Amniotic stem cell (primary cell): ENCODE results near the gene COPG1.
A peak's percentile ranks its signal among the peaks of the same experiment; 100 is the strongest.
"Not testable (repeated sequence)": the region's sequence is repeated elsewhere in the genome, so short reads cannot be mapped to it uniquely, and the experiment has no call there.

Source experiments
- DNase-seq: peaks from one replicate; lab custom pipeline; 2025; lab: John Stamatoyannopoulos, UW

Gene COPG1

DNA sequence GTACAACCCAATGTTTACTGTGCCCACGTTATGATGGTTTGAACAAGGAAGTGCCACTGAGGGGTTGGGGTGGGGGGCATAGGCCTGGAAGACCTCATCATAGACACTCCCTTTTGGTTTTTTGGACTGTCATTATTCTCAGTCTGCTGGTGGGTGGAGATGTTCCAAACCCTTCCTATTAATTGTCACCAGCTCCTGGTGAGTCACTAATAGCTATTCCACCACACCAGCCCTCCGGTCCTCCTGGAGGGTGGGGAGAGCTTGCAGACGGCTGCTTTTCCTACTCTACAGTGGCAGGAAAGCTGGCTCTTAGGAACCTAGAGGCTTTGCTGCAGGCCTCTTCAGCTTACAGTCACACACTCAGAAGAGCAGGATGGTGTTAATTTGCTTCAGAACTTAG lies 9.0 kb upstream of the COPG1 start:
- no peak for DNase-seq

DNA sequence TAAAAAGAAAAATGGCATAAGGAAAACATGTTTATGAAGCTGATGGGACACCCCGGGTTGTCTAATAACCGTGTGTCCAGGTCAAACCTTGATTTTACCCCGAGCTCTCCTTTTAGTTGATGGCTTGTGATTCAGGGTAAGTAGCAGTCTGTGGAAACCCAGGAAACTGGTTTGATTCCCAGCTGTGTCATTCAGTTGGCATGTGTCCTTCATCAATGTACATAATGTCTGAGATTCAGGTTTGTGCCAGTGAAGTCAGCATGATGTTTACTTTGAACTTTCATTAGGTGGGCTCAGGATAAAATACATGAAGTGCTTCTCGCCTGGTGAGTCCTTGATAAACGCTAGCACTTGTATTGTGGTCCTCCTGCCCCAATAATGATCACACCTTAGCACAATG lies 4.3 kb upstream of the COPG1 start:
- no peak for DNase-seq

DNA sequence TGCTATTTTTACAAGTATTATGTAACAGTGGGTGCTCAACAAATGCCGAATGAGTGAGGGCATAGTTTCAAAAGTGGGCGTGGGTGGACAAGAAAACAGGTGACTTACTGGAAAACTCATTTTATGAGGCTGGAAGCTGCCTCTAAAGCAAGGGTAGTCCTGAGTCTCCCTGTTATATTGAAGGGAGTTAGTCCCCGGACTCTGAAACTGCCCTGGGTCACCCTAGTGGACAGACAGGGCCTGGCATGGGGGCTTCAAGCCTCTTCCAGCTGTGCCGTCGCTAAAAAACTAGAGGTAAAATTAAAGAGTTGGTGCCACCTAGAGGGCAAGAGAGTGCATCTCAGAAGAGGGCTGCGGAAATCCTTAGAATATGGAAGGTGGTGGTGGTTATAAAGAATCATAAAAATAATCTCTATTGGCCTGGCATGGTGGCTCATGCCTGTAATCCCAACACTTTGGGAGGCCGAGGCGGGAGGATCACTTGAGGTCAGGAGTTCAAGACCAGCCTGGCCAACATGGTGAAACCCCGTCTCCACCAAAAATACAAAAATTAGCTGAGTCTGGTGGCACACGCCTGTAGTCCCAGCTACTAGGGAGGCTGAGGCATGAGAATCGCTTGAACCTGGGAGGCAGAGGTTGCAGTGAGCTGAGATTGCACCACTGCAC lies 3.6 kb upstream of the COPG1 start:
- peak; percentile 87 for DNase-seq

DNA sequence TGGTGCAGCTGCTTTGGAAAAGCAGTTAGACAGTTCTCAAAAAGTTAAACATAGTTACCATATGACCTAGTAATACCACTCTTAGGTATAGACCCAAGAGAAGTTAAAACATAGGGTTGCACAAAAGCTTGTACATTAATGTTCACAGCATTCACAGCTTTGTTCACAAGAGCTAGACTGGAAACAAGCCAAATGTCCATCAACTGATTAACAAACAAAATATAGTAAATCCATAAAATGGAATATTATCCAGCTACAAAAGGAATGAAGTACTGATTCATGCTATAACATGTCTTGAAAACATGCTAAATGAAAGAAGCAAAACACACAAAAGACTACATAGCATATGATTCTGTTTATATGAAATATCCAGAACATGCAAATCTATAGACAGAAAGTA lies 2.8 kb upstream of the COPG1 start:
- DNase-seq, result no peak

DNA sequence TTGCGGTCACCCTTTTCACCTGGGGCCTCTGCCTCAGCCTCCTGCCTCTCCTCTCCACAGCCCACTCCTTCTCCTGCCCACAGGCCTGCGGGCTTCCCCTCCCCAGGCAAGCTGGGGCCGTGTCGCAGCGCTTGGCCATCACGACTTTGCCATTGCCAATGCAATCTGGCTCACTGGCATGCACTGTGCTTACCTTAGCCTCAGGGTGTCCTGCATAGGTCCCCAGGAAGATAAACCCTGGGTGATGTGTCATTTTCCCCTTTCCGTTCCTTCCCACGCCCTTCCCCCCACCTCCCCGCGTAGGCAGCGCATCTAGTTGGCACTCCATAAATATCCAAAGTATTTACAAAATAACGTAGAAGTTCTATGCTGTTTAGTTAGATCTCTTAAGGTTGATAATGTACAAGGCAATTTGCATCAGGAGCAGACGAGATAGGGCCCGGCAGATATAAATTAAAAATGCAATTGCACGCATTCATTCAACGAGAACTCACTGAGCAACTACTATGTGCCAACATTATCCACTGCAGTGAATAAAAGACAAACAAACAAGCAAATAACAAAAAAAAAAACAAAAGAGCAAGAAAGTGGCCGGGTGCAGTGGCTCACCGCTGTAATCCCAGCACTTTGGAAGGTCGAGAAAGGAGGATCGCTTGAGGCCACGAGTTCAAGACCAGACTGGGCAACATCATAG lies 973 bp upstream of the COPG1 start:
- no peak for DNase-seq

DNA sequence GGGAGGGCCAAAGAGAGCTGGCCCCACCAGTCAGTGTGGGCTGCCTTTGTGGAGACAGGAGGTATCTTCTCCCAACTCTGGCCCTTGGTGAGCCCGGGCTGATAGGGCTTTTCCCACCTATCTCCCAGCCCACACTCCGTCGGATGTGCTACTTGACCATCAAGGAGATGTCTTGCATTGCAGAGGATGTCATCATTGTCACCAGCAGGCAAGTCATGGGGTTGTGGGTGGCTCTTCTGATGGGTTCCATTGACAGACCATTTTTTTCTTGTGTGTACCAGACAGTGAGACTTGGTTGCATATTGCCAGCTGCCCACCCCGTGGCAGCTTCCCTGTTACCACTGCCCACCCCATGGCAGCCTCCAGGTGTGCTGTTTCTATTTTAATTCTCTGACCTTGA lies 3.3 kb downstream of the COPG1 start:
- DNase-seq, result no peak

DNA sequence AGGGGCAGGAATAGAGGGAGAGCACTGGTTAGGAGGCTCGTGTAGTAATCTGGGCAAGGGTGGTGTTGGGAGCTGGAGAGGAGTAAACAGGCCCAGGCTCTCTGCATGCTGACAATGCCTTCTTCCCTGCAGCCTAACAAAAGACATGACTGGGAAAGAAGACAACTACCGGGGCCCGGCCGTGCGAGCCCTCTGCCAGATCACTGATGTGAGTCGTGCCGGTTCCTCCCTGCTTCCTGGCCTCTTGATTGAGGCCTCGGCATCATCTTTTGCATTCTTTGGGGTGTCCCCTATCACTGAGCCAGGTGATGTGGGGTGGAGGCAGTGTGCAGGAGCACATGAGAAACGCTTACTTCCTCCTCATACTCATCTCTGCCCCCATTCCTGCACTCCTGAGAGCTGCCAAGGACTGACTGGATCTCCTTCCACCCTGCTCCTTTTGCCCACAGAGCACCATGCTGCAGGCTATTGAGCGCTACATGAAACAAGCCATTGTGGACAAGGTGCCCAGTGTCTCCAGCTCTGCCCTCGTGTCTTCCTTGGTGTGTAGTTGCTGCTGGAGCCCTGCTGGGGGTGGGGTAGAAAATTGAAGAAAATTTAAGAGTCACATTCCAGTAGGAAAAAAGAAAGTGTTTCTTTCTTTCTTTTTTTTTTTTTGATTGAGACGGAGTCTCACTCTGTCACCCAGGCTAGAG lies 5.3 kb downstream of the COPG1 start:
- no peak for DNase-seq

DNA sequence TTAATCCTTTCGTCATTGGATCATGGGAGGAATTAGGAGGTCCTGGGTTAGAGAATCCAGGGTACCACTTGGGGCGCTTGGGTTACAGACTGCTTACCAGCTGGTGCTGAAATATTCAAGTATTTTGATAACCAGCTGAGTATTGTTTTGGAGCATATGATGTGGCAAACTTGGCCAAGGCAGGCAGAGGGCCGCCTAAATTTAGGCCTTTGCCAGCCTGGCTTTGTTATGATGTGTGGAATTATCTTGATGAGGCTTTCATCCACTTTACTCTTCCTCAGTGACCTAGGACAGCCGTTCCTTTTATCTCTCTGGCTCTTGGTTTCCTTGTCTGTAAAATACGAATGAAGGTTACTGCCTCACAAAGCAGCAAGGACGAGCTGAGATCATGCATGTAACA lies 6.9 kb downstream of the COPG1 start:
- no peak for DNase-seq

DNA sequence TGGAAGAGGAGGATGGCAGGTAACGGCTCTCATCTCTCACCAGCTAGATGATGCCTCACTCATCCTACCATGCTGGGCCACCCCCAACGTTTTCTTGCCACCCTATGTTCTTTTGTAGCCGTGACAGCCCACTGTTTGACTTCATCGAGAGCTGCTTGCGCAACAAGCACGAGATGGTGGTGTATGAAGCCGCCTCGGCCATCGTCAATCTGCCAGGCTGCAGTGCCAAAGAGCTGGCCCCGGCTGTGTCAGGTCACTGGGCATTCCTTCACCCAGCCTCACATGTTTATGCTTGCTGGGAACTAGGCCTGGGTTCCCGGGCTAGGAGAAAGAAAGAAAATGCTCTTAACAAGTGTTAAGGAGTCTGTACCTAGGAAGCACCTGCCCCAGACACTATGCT lies 8.2 kb downstream of the COPG1 start:
- no peak for DNase-seq

DNA sequence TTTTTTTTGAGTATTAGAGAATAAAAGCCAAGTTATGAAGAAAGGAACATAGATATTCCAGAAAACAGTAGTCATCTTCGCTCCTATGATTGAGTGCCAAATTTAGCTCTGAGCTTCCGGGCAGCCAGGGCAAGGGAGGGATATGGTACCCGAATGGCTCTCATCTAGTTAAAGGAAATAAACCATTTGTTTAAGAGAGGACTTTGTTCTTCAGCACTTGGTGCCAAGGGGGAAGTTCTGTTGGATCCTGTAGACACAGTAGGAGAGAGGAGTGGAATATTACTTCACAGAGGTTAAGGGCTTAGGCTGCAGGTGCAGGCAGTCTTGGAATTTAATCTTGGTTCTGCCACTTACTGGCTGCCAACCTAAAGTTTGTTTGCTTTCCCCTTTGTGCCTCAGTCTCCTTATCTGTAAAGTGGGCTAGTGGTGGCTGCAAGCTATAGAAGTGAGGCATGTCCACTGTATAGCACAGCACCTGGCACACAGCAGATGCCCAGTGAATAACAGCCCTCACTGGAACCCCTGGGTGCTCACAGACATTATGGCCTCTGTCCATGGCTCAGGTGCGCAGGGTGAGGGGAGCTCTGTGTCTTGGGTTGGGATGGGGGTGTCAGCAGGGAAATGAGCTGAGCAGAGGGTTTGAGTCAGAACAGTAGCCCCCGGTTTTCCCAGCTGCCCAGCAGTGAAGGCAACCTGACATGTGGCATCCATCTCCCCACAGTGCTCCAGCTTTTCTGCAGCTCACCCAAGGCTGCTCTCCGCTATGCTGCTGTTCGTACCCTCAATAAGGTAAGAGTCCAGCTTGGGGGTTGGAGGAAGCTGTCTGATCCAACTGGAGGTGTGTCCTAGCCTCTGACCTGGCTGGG lies 10.4 kb downstream of the COPG1 start:
- no peak for DNase-seq

DNA sequence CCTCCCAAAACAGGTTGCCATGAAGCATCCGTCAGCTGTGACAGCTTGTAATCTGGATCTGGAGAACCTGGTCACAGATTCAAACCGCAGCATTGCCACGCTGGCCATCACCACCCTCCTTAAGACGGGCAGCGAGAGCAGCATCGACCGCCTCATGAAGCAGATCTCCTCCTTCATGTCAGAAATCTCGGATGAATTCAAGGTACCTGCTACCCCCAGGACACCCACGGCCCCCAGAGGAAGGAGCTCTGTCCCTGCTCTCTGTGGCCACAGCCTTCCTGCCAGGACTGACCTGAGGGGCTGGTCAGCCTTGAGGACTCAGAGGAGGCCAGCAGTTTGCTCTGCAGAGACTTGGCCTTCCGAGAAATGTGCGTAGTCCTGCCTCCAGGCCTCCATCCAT lies 11.2 kb downstream of the COPG1 start:
- no peak for DNase-seq

DNA sequence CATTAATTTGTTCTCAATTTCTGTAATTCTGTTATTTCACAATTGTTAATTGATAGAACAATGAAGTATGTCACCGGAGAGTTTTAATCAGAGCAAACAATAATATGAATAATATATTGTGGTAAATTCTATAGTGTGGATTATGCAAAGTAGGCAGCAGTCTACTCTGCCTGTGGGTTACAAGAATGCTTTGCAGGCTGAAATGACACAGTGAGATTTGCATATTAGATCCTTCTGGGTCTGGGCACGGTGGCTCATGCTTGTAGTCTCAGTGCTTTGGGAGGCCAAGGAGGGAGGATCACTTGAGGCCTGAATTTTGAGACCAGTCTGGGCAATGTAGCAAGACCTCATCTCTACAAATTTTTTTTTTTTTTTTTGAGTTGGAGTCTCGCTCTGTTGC lies 12.5 kb downstream of the COPG1 start:
- DNase-seq, result no peak

DNA sequence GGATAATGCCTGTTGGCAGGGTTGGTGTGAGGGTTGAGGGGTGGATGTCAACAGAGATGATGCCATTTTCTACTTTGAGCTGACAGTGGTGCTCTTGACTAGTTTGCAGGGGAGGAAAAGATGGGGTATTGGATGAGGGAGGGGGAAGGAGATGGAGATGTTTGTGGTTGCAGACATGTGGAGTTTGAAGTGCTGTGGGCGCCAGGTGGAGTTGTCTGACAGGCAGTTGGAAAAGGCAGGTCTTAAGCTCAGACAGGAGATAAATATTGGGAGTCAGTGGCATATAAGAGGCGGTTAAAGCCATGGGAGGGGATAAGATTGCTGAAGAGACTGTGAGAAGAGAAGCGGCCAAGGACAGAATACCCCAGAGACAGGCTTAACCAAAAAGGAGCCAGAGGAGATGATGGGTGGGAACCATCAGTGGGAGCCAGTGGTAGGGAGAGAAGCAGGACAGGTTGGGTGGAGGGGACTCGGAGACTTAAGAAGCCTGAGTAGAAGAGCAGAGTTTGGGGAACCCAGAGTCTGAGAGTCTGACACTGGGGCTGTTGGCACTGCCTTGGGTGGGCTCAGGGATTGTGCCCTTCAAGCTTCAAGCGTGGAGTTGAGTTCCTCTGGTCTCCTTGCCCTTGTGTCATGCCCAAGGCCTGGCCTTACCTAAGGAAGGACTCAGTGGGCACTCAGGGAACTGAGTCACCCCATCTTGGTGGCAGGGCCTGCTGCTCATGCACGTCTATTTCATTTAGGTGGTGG lies 13.9 kb downstream of the COPG1 start:
- DNase-seq, result no peak

DNA sequence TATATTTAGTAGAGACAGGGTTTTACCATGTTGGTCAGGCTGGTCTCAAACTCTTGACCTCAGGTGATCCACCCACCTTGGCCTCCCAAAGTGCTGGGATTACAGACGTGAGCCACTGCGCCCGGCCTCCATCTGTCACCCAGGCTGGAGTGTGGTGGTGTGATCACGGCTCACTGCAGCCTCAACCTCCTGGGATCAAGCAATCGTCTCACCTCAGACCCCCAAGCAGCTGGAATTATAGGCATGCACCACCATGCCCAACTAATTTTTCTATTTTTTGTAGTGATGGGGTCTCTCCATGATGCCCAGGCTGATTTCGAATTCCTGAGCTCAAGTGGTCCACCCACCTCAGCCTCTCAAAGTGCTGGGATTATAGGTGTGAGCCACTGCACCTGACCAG lies 15.6 kb downstream of the COPG1 start:
- DNase-seq, result not testable (repeated sequence)

DNA sequence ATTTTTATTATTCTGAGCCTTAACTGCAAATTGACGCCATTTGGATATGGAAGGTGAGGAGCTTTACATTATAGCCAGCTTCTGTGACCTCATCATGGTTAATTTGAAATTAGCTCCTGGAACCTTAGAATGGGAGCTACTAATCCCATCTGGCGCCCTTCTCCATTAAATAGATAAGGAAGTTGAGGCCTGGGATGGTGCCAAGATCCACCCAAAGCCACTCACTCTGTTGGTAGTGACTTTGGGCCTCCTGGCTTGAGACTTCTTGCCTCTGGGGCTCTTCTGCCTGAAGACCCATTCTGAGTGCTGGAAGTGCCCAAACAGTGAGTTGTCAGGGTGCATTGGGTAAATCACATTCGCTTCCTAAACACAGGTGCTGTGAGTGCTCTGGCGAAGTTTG lies 17.2 kb downstream of the COPG1 start:
- no peak for DNase-seq

DNA sequence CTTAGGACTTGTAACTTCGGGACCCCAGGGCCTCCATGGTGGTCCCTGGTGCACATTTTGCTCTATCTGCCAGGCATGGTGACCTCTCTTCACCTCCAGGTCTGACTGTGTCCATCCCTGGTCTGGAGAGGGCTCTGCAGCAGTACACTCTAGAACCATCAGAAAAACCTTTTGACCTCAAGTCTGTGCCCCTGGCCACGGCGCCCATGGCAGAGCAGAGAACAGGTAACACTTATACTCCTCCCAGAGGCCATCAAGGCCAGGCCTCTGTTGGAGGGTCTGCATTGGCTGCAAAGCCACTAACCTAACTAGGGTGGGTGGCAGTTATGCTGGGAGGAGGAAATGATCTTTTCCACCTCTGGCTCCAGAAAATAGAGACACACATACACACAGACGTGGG lies 19.0 kb downstream of the COPG1 start:
- no peak for DNase-seq

DNA sequence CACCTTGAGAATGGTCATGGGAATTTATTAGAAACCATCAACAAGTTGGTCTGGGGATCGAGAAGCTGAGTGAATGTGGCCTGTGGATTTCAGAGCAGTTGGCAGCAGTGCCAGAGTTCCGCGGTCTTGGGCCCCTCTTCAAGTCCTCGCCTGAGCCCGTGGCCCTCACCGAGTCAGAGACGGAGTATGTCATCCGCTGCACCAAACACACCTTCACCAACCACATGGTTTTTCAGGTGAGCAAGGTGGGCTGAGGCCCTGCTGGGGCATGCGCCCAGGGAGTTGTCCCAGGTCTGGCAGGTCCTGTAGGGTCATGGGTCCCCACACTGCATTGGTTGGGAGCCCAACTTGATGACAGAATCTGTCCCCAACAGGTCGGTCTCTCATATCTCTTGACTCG lies 22.3 kb downstream of the COPG1 start:
- DNase-seq, result no peak

DNA sequence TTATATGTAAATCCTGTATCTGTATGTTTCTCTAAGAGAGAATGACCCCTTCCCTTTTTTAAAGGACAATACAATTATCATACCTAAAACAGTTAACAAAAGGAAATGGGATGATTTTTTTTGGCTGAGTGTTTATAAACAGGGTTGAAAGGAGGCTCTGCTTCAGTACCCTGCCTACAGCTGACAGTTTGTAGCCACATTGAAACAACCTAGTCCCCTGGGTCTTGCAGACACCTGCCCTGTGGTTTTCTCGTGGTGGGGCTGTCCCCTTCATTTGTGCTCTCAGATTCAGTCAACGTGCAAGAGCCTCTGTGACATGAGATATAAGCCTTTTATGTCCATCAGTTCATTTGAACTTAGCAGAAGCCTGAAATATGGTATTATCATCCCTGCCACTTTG lies 27.0 kb downstream of the COPG1 start:
- DNase-seq, result no peak

DNA sequence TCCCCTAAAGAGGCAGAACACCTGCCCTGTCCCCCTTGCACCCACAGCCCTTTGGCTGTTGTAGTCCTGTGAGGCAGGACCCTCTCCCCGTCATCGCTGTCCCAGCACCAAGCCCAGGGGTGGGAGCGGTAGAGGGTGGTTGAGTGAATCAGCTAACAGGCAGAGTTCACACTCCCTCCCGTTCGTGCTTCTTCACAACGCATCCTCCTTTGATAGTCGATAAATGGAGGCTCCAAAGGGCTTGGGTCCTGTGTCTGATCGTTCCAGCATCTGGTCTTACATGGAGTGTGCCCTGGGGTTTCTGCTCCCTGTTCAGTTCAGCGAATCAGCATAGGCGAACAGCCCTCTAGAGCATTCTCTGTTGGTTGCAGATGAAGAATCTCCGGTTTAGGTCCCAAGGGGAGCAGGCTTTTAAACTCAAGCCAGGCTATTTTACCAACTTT lies 28.4 kb downstream of the COPG1 start:
- no peak for DNase-seq

DNA sequence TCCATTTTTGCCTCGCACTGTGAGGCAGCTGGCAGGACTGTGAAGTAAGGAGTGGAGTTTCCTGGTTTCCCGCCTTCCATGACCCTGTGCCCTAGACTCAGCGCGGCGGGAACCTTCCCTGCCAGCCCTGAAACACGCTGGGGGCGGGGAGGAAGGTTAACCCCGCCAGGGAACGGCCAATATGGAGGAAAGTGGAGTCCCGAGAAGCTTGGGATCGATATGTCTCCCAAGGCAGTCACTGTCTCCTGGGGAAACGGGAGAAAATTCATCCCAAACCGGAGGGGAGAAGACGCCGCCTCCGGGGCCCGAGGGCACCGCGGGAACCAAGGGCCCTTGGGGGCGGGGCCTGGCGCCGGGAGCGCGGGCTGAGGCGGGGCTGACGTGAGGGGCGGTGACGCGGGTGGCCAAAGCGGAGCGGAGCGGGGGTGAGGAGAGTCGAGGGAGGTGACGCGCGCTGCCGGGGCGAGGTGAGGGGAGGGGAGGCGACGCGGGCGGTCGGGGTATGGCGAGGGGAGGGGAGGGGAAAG lies 29.1 kb downstream of the COPG1 start, which contains the start of gene HMCES:
Gene HMCES (plus strand): TSS at position 432 of the 527 bp plus-strand sequence. CDS start 863 bp downstream, outside the sequence.
- DNase-seq, result peak; percentile 78
